ENCODE measurements around the gene DPP3.

DNA sequence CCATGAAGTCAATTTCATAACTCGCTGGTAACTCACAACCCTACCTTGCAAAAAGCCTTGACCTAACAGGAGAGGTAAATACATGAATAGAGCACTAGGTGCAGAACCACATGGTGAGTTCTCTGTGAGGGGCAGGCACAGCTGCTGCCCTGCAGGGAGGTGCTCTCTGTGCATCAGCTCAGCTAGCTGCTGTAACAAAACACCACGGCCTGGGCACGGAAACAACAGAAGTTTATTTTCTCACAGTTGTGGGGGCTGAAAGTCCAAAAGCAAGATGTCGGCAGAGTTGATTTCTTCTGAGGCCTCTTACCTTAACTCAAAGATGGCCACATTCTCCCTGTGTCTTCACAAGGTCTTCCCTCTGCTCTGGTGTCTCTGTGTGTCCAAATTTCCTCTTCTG lies 28.6 kb upstream of the DPP3 start:
- TF ChIP-seq CSDC2 (CRISPR knock-in tag; IDR thresholded peaks at IDR 0.05) (no peak), GLIS3 (CRISPR knock-in tag; IDR thresholded peaks at IDR 0.05) (no peak), PPARA (CRISPR knock-in tag; IDR thresholded peaks at IDR 0.05; ENCODE audit: borderline replicate concordance) (no peak), TCF4 (CRISPR knock-in tag; IDR thresholded peaks at IDR 0.05; ENCODE audit: borderline replicate concordance) (no peak), ISL1 (CRISPR knock-in tag; IDR thresholded peaks at IDR 0.05) (no peak), RARB (CRISPR knock-in tag; IDR thresholded peaks at IDR 0.05) (no peak), TOX (CRISPR knock-in tag; IDR thresholded peaks at IDR 0.05; ENCODE audit: borderline replicate concordance) (no peak), TSHZ2 (CRISPR knock-in tag; IDR thresholded peaks at IDR 0.05) (no peak), PATZ1 (CRISPR knock-in tag; IDR thresholded peaks at IDR 0.05; ENCODE audit: borderline replicate concordance) (no peak)
- TF ChIP-seq, protein P1, sequence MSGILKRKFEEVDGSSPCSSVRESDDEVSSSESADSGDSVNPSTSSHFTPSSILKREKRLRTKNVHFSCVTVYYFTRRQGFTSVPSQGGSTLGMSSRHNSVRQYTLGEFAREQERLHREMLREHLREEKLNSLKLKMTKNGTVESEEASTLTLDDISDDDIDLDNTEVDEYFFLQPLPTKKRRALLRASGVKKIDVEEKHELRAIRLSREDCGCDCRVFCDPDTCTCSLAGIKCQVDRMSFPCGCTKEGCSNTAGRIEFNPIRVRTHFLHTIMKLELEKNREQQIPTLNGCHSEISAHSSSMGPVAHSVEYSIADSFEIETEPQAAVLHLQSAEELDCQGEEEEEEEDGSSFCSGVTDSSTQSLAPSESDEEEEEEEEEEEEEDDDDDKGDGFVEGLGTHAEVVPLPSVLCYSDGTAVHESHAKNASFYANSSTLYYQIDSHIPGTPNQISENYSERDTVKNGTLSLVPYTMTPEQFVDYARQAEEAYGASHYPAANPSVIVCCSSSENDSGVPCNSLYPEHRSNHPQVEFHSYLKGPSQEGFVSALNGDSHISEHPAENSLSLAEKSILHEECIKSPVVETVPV (CRISPR knock-in tag; IDR thresholded peaks at IDR 0.05): no peak
- TF ChIP-seq, protein P2, sequence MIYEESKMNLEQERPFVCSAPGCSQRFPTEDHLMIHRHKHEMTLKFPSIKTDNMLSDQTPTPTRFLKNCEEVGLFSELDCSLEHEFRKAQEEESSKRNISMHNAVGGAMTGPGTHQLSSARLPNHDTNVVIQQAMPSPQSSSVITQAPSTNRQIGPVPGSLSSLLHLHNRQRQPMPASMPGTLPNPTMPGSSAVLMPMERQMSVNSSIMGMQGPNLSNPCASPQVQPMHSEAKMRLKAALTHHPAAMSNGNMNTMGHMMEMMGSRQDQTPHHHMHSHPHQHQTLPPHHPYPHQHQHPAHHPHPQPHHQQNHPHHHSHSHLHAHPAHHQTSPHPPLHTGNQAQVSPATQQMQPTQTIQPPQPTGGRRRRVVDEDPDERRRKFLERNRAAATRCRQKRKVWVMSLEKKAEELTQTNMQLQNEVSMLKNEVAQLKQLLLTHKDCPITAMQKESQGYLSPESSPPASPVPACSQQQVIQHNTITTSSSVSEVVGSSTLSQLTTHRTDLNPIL (CRISPR knock-in tag; IDR thresholded peaks at IDR 0.05; ENCODE audit: low read depth): no peak

Data from SK-N-SH treated with all-trans-retinoic acid at 6 μM for 48 hours (cell line).